IMR-90 (cell line): ENCODE results near the gene ABCG8. TPM values are rescaled to one million over a fixed set of nuclear protein-coding genes. Genes with fewer than 3 reads are reported as not detected.

ENCODE experiments used
- ATAC-seq: fragments of 200-7000 bp; cut with Tn5 transposase; 2 replicates; pipeline ENCODE4 v1.9.1; 2020; ENCODE audit warnings: low read depth, mild to moderate bottlenecking, moderate library complexity
- BruUV-seq: library from RNA; stranded (reverse); fragments of 400-500 nt; replicated peaks from 2 replicates; lab custom pipeline; 2021; lab: Mats Ljungman, UMichigan
- CTCF ChIA-PET: fragments of 300-600 bp; formaldehyde crosslinking; extraction: SDS; loops from one replicate; lab custom pipeline; 2021; ENCODE audit warnings: antibody characterized with exemption; lab: Yijun Ruan, JAX
- POLR2A ChIA-PET: fragments of 300-600 bp; sonication (Branson Sonifier 250); formaldehyde crosslinking; loops from one replicate; lab custom pipeline; 2022; ENCODE audit warnings: antibody characterized with exemption; ENCODE audit not compliant: unreplicated experiment; lab: Charles Lee
- DNase-seq: peaks from one replicate; pipeline ENCODE4 v3.0.0; 2013
- H2AFZ ChIP-seq: replicated peaks from 2 replicates; pipeline ENCODE3; 2013; ENCODE audit warnings: low read length, mild to moderate bottlenecking; ENCODE audit not compliant: poor library complexity
- H2AK5ac ChIP-seq: 2 replicates; pipeline ENCODE4 v1.6.1; 2013; ENCODE audit warnings: low read depth, low read length, inconsistent platforms
- H2AK9ac ChIP-seq: replicated peaks from 2 replicates; pipeline ENCODE3; 2013; ENCODE audit warnings: mild to moderate bottlenecking, low read depth, low read length, moderate library complexity; ENCODE audit not compliant: poor library complexity
- H2BK120ac ChIP-seq: 2 replicates; pipeline ENCODE4 v1.6.1; 2013; ENCODE audit warnings: low read depth, low read length, inconsistent platforms
- H2BK15ac ChIP-seq: 3 replicates; pipeline ENCODE4 v1.6.1; 2013; ENCODE audit warnings: low read depth, low read length, inconsistent platforms
- H2BK20ac ChIP-seq: 2 replicates; pipeline ENCODE4 v1.6.1; 2013; ENCODE audit warnings: low read depth, mild to moderate bottlenecking, inconsistent platforms, low read length, moderate library complexity
- H2BK5ac ChIP-seq: 2 replicates; pipeline ENCODE4 v1.6.1; 2013; ENCODE audit warnings: mild to moderate bottlenecking, low read depth, low read length, inconsistent platforms; ENCODE audit not compliant: poor library complexity, severe bottlenecking
- H3K14ac ChIP-seq: replicated peaks from 2 replicates; pipeline ENCODE4 v1.6.1; 2013; ENCODE audit warnings: low read depth, low read length, inconsistent platforms
- H3K18ac ChIP-seq: 2 replicates; pipeline ENCODE4 v1.6.1; 2013; ENCODE audit warnings: low read depth, low read length, control low read depth
- H3K23ac ChIP-seq: 2 replicates; pipeline ENCODE4 v1.6.1; 2013; ENCODE audit warnings: low read depth, low read length, inconsistent platforms
- H3K27ac ChIP-seq: 2 replicates; pipeline ENCODE4 v1.5.1; 2013; ENCODE audit warnings: mild to moderate bottlenecking, control low read depth, low read length; ENCODE audit not compliant: insufficient read depth
- H3K27me3 ChIP-seq: 2 replicates; pipeline ENCODE4 v1.6.1; 2013; ENCODE audit warnings: low read length; ENCODE audit not compliant: control insufficient read depth, insufficient read depth
- H3K36me3 ChIP-seq: 2 replicates; pipeline ENCODE4 v1.6.1; 2013; ENCODE audit warnings: low read length, mixed read lengths; ENCODE audit not compliant: control insufficient read depth, insufficient read depth
- H3K4ac ChIP-seq: 2 replicates; pipeline ENCODE4 v1.6.1; 2013; ENCODE audit warnings: low read depth, low read length, inconsistent platforms
- H3K4me1 ChIP-seq: 2 replicates; pipeline ENCODE4 v1.6.1; 2013; ENCODE audit warnings: low read length, mixed read lengths; ENCODE audit not compliant: control insufficient read depth, insufficient read depth
- H3K4me2 ChIP-seq: 2 replicates; pipeline ENCODE4 v1.6.1; 2013; ENCODE audit warnings: low read depth, mild to moderate bottlenecking, control low read depth, low read length, moderate library complexity
- H3K4me3 ChIP-seq: 2 replicates; pipeline ENCODE4 v1.5.1; 2013; ENCODE audit warnings: low read depth, mild to moderate bottlenecking, control low read depth, low read length, moderate library complexity; ENCODE audit not compliant: insufficient read depth
- H3K56ac ChIP-seq: 2 replicates; pipeline ENCODE4 v1.6.1; 2013; ENCODE audit warnings: low read length, inconsistent platforms; ENCODE audit not compliant: insufficient read depth; ENCODE audit errors: extremely low read depth
- H3K79me1 ChIP-seq, 2 experiments: 2 replicates each; pipeline ENCODE4 v1.6.1; 2013; ENCODE audit warnings: low read length in 2 of 2, inconsistent platforms in 1 of 2, low read depth in 1 of 2
- H3K9ac ChIP-seq: 2 replicates; pipeline ENCODE4 v1.6.1; 2013; ENCODE audit warnings: low read depth, low read length, control low read depth
- H3K9me1 ChIP-seq: 2 replicates; pipeline ENCODE4 v1.6.1; 2013; ENCODE audit warnings: low read length, inconsistent platforms; ENCODE audit not compliant: insufficient read depth
- H3K9me3 ChIP-seq: 2 replicates; pipeline ENCODE4 v1.6.1; 2013; ENCODE audit warnings: low read length; ENCODE audit not compliant: control insufficient read depth, insufficient read depth
- H4K20me1 ChIP-seq: 2 replicates; pipeline ENCODE4 v1.6.1; 2013; ENCODE audit warnings: low read length, inconsistent platforms; ENCODE audit not compliant: insufficient read depth
- H4K5ac ChIP-seq: 2 replicates; pipeline ENCODE4 v1.6.1; 2013; ENCODE audit warnings: mild to moderate bottlenecking, low read depth, low read length, control low read depth
- H4K8ac ChIP-seq, 2 experiments: 2 replicates each; pipeline ENCODE4 v1.6.1; 2013; ENCODE audit warnings: low read depth in 2 of 2, low read length in 2 of 2, control low read depth in 1 of 2, inconsistent platforms in 1 of 2
- H4K91ac ChIP-seq: 2 replicates; pipeline ENCODE4 v1.6.1; 2013; ENCODE audit warnings: low read depth, low read length, inconsistent platforms; ENCODE audit not compliant: insufficient read depth
- BHLHE40 ChIP-seq: fragments of 150-350 bp; IDR thresholded peaks from 2 replicates; pipeline ENCODE4 v1.6.1; 2016; ENCODE audit warnings: mild to moderate bottlenecking, low read depth, low read length
- CEBPB ChIP-seq: IDR thresholded peaks from 2 replicates; pipeline ENCODE4 v1.6.1; 2012; ENCODE audit warnings: low read depth, low read length, improper control_type of control experiment
- CHD1 ChIP-seq: IDR thresholded peaks from 2 replicates; pipeline ENCODE4 v1.6.1; 2012; ENCODE audit warnings: low read depth, low read length, improper control_type of control experiment
- CTCF ChIP-seq: conservative IDR thresholded peaks from 2 replicates; pipeline ENCODE4 v1.5.1; 2012; ENCODE audit warnings: mild to moderate bottlenecking, low read depth, low read length, improper control_type of control experiment
- ELK1 ChIP-seq: fragments of 150-350 bp; IDR thresholded peaks from 2 replicates; pipeline ENCODE4 v1.6.1; 2016; ENCODE audit warnings: low read depth, mild to moderate bottlenecking, low read length, moderate library complexity, borderline replicate concordance
- FOS ChIP-seq: fragments of 150-350 bp; IDR thresholded peaks from 2 replicates; pipeline ENCODE4 v1.6.1; 2016; ENCODE audit warnings: low read depth, low read length
- MAZ ChIP-seq: IDR thresholded peaks from 2 replicates; pipeline ENCODE4 v1.6.1; 2012; ENCODE audit warnings: low read depth, mild to moderate bottlenecking, low read length, improper control_type of control experiment, moderate library complexity, borderline replicate concordance
- MXI1 ChIP-seq: IDR thresholded peaks from 2 replicates; pipeline ENCODE4 v1.6.1; 2012; ENCODE audit warnings: low read depth, mild to moderate bottlenecking, low read length, moderate library complexity, borderline replicate concordance
- NFE2L2 ChIP-seq: fragments of 150-350 bp; IDR thresholded peaks from 2 replicates; pipeline ENCODE4 v1.6.1; 2016; ENCODE audit warnings: low read depth, mild to moderate bottlenecking, low read length
- POLR2A ChIP-seq: IDR thresholded peaks from 2 replicates; pipeline ENCODE4 v1.6.1; 2012; ENCODE audit warnings: mild to moderate bottlenecking, low read depth, low read length
- RAD21 ChIP-seq: IDR thresholded peaks from 2 replicates; pipeline ENCODE4 v1.6.1; 2012; ENCODE audit warnings: low read length, improper control_type of control experiment
- RCOR1 ChIP-seq: IDR thresholded peaks from 2 replicates; pipeline ENCODE4 v1.6.1; 2012; ENCODE audit warnings: mild to moderate bottlenecking, low read length, improper control_type of control experiment; ENCODE audit not compliant: insufficient replicate concordance
- RFX5 ChIP-seq: IDR thresholded peaks from 2 replicates; pipeline ENCODE4 v1.8.0; 2012; ENCODE audit warnings: low read depth, mild to moderate bottlenecking, low read length, moderate library complexity
- SMC3 ChIP-seq: fragments of 150-350 bp; IDR thresholded peaks from 2 replicates; pipeline ENCODE4 v1.6.1; 2016; ENCODE audit warnings: low read depth, mild to moderate bottlenecking, antibody characterized with exemption, low read length, moderate library complexity
- USF2 ChIP-seq: fragments of 150-350 bp; IDR thresholded peaks from 2 replicates; pipeline ENCODE4 v1.6.1; 2017; ENCODE audit warnings: mild to moderate bottlenecking, antibody characterized with exemption, low read length, low read depth
- WGBS, 2 experiments: methylation state at CpG; one replicate each; pipeline versions ENCODE4 v1.1.5 to v1.1.7; 2013; ENCODE audit warnings: missing lambda C conversion rate in 2 of 2; ENCODE audit not compliant: insufficient read length in 1 of 2; ENCODE audit errors: extremely low coverage in 2 of 2; 5-methylcytosine and 5-hydroxymethylcytosine counted together
- dilution Hi-C: fragments of 300-500 bp; cut with HindIII; formaldehyde crosslinking; loops from one replicate; pipeline ENCODE4 v1.14.3; 2018; ENCODE audit warnings: low sequenced_read_pairs; ENCODE audit not compliant: unreplicated experiment
- in situ Hi-C: fragments of 300-500 bp; cut with MboI; formaldehyde crosslinking; loops from 3 replicates; pipeline ENCODE4 v1.14.3; 2019; ENCODE audit warnings: low sequenced_read_pairs, inconsistent platforms, mixed read lengths
- intact Hi-C: fragments of 100-400 bp; cut with micrococcal nuclease; formaldehyde crosslinking; loops from 2 replicates; pipeline ENCODE4 v1.10.0; 2022
- polyA plus RNA-seq, 3 experiments: library from polyadenylated mRNA; depleted of rRNA; stranded (reverse); fragments of >200 nt; gene quantifications; 2 replicates each; pipeline ENCODE4 v1.2.3, GENCODE V29; 2012; ENCODE audit warnings: low replicate concordance in 1 of 3
- total RNA-seq: library from RNA; depleted of rRNA; stranded (reverse); fragments of >200 nt; gene quantifications from 2 replicates; pipeline ENCODE4 v1.2.3, GENCODE V29; 2012

ABCG8 gene
- total and polyA plus RNA-seq, 2 of the 4 experiments (the other 2 are of a cell fraction), result not detected

GRCh38 chr2:43877782-43878464, 39.2 kb downstream of the ABCG8 start:
- dilution Hi-C loops, result no loop called here
- intact Hi-C loops, result loop anchor here (1.0 to 5.0 kb wide), 6 partner anchors 64 to 599 kb away; no protein-coding TSS in a partner anchor
- Histone ChIP-seq H3K36me3 (no peaks in the 10 kb centered on the region), H3K56ac (no peak overlapping the region), H2AFZ (peak overlapping the region; percentile 35), H4K5ac (no peak overlapping the region), H3K27ac (no peak overlapping the region), H3K4me2 (no peak overlapping the region), H2BK15ac (no peak overlapping the region), H3K79me1 (no peaks in the 10 kb centered on the region), H3K18ac (no peak overlapping the region), H4K20me1 (no peaks in the 10 kb centered on the region), H3K9ac (no peak overlapping the region), H2AK9ac (no peak overlapping the region), H3K27me3 (peaks cover 24% of the 10 kb centered on the region), H2BK5ac (no peak overlapping the region), H2BK20ac (no peak overlapping the region), H3K9me3 (no peaks in the 10 kb centered on the region), H4K91ac (no peak overlapping the region), H3K4me3 (no peak overlapping the region), H3K23ac (no peak overlapping the region), H4K8ac (no peak overlapping the region), H3K9me1 (peaks cover 7% of the 10 kb centered on the region), H3K4ac (no peak overlapping the region), H2BK120ac (no peak overlapping the region), H3K4me1 (peaks cover 4% of the 10 kb centered on the region), H3K14ac (no peak overlapping the region), H2AK5ac (no peak overlapping the region)
- whole genome bisulfite sequencing, 2 experiments, result 90% methylated on average over 4 of the region's 16 CpGs; no CpG with 5 or more reads in 1 of the 2 experiments
- DNase-seq, result peak; percentile 56
- POLR2A ChIA-PET, result no interaction called here
- no TSS peak for BruUV-seq
- in situ Hi-C loops, result loop anchor here (5.0 kb wide), 1 partner anchor 266 kb away; no protein-coding TSS in a partner anchor
- peak; percentile 88 for ATAC-seq
- CTCF ChIA-PET, result interaction anchor here (0.6 to 1.3 kb wide), 4 partner anchors 45 to 66 kb away, joined by 3 to 4 read pairs (median 3); no protein-coding TSS in a partner anchor
- TF ChIP-seq CTCF, result peak; percentile 93
- no peak for TF ChIP-seq MXI1
- no peak for TF ChIP-seq POLR2A
- no peak for TF ChIP-seq MAZ
- no peak for TF ChIP-seq FOS
- no peak for TF ChIP-seq RCOR1
- TF ChIP-seq CHD1, result no peak
- peak; percentile 85 for TF ChIP-seq RAD21
- TF ChIP-seq SMC3, result peak; percentile 65
- peak; percentile 18; the same call in 1 of the 2 replicates for TF ChIP-seq BHLHE40
- no peak for TF ChIP-seq CEBPB
- no peak for TF ChIP-seq ELK1
- TF ChIP-seq USF2, result no peak
- no peak for TF ChIP-seq NFE2L2
- no peak for TF ChIP-seq RFX5
